ENCODE measurements around the gene MSRB2.

The MSRB2 gene

GRCh38 chr10:23150610-23151009 lies 55.2 kb downstream of the MSRB2 start:
- Histone ChIP-seq H3K4me2 (ENCODE audit: insufficient read depth, low read length) (no peak overlapping the region), H2AFZ (ENCODE audit: low read depth, low read length) (no peak overlapping the region), H3K9me3 (ENCODE audit: insufficient read depth, low read length, severe bottlenecking) (no peaks in the 10 kb centered on the region), H3K27ac (ENCODE audit: low read length) (no peak overlapping the region), H3K27me3 (ENCODE audit: insufficient read depth, low read length, poor library complexity) (peaks cover 2% of the 10 kb centered on the region), H3K4me1 (ENCODE audit: insufficient read depth, low read length) (no peaks in the 10 kb centered on the region), H3K4me3 (ENCODE audit: low read depth in 1 of 2, low read length in 2 of 2) (no peak overlapping the region), H3K9ac (ENCODE audit: low read depth, low read length) (no peak overlapping the region), H3K79me2 (ENCODE audit: insufficient read depth, low read length) (no peaks in the 10 kb centered on the region), H3K36me3 (ENCODE audit: insufficient read depth, low read length) (no peaks in the 10 kb centered on the region), H4K20me1 (ENCODE audit: insufficient read depth, low read length) (no peaks in the 10 kb centered on the region)
- ATAC-seq (ENCODE audit: insufficient read depth, low read depth) (no peak), DNase-seq (no peak)
- TF ChIP-seq CTCF (IDR thresholded peaks at IDR 0.05; ENCODE audit: borderline replicate concordance, extremely low read depth, low read length, poor library complexity, severe bottlenecking) (no peak), EZH2 (IDR thresholded peaks at IDR 0.05; ENCODE audit: borderline replicate concordance, low read depth, low read length, severe bottlenecking) (no peak)

GRCh38 chr10:23151071-23151470 lies 55.7 kb downstream of the MSRB2 start:
- H3K9me3 ChIP-seq (ENCODE audit: insufficient read depth, low read length, severe bottlenecking), result no peaks in the 10 kb centered on the region
- H3K4me3 ChIP-seq (ENCODE audit: low read depth in 1 of 2, low read length in 2 of 2), result no peak overlapping the region
- no peak for TF ChIP-seq CTCF (IDR thresholded peaks at IDR 0.05; ENCODE audit: borderline replicate concordance, extremely low read depth, low read length, poor library complexity, severe bottlenecking)
- TF ChIP-seq EZH2 (IDR thresholded peaks at IDR 0.05; ENCODE audit: borderline replicate concordance, low read depth, low read length, severe bottlenecking), result no peak
- H2AFZ ChIP-seq (ENCODE audit: low read depth, low read length), result no peak overlapping the region
- no peaks in the 10 kb centered on the region for H3K4me1 ChIP-seq (ENCODE audit: insufficient read depth, low read length)
- no peak overlapping the region for H3K4me2 ChIP-seq (ENCODE audit: insufficient read depth, low read length)
- no peaks in the 10 kb centered on the region for H4K20me1 ChIP-seq (ENCODE audit: insufficient read depth, low read length)
- no peak overlapping the region for H3K27ac ChIP-seq (ENCODE audit: low read length)
- peaks cover 2% of the 10 kb centered on the region for H3K27me3 ChIP-seq (ENCODE audit: insufficient read depth, low read length, poor library complexity)
- DNase-seq (no peak), ATAC-seq (ENCODE audit: insufficient read depth, low read depth) (no peak)
- H3K79me2 ChIP-seq (ENCODE audit: insufficient read depth, low read length), result no peaks in the 10 kb centered on the region
- H3K9ac ChIP-seq (ENCODE audit: low read depth, low read length), result no peak overlapping the region
- no peaks in the 10 kb centered on the region for H3K36me3 ChIP-seq (ENCODE audit: insufficient read depth, low read length)

- no peak for ATAC-seq (ENCODE audit: insufficient read depth, low read depth)
- no peak for TF ChIP-seq EZH2 (IDR thresholded peaks at IDR 0.05; ENCODE audit: borderline replicate concordance, low read depth, low read length, severe bottlenecking)
- TF ChIP-seq CTCF (IDR thresholded peaks at IDR 0.05; ENCODE audit: borderline replicate concordance, extremely low read depth, low read length, poor library complexity, severe bottlenecking), result no peak
- Histone ChIP-seq H4K20me1 (ENCODE audit: insufficient read depth, low read length) (no peaks in the 10 kb centered on the region), H3K9me3 (ENCODE audit: insufficient read depth, low read length, severe bottlenecking) (no peaks in the 10 kb centered on the region), H3K4me2 (ENCODE audit: insufficient read depth, low read length) (no peak overlapping the region), H3K4me3 (ENCODE audit: low read depth in 1 of 2, low read length in 2 of 2) (no peak overlapping the region), H2AFZ (ENCODE audit: low read depth, low read length) (no peak overlapping the region), H3K4me1 (ENCODE audit: insufficient read depth, low read length) (0 out of 2 replicates have a peak, but pooled peaks cover 2% of the 10 kb centered on the region), H3K36me3 (ENCODE audit: insufficient read depth, low read length) (no peaks in the 10 kb centered on the region), H3K27ac (ENCODE audit: low read length) (no peak overlapping the region), H3K27me3 (ENCODE audit: insufficient read depth, low read length, poor library complexity) (peaks cover 2% of the 10 kb centered on the region), H3K79me2 (ENCODE audit: insufficient read depth, low read length) (no peaks in the 10 kb centered on the region), H3K9ac (ENCODE audit: low read depth, low read length) (no peak overlapping the region)
- DNase-seq, result no peak
Observed at GRCh38 chr10:23155169-23155568, 59.8 kb downstream of the MSRB2 start.
